Left ventricle myocardium inferior (tissue), 1 donor: ENCODE measurements around the gene GFER. TPM values are rescaled to one million over a fixed set of nuclear protein-coding genes. Genes with fewer than 3 reads are reported as not detected.
"Not testable (repeated sequence)": the region's sequence is repeated elsewhere in the genome, so short reads cannot be mapped to it uniquely, and the experiment has no call there.

ENCODE experiments used
- DNase-seq: peaks from one replicate; pipeline ENCODE4 v3.0.0-alpha.2; 2020
- H3K27ac ChIP-seq: fragments of 200-600 bp; replicated peaks from 2 replicates; pipeline ENCODE4 v1.8.0; 2021
- H3K27me3 ChIP-seq: fragments of 200-600 bp; 2 replicates; pipeline ENCODE4 v1.8.0; 2021; ENCODE audit warnings: low read depth
- H3K36me3 ChIP-seq: fragments of 200-600 bp; 2 replicates; pipeline ENCODE4 v1.8.0; 2021
- H3K4me1 ChIP-seq: fragments of 200-600 bp; 2 replicates; pipeline ENCODE4 v1.8.0; 2021
- H3K4me3 ChIP-seq: fragments of 200-600 bp; 2 replicates; pipeline ENCODE4 v1.8.0; 2021; ENCODE audit warnings: mild to moderate bottlenecking, moderate library complexity
- H3K9me3 ChIP-seq: fragments of 200-600 bp; replicated peaks from 2 replicates; pipeline ENCODE4 v1.8.0; 2021
- intact Hi-C: fragments of 100-400 bp; cut with micrococcal nuclease; formaldehyde crosslinking; loops from one replicate; pipeline ENCODE4 v1.11.0; 2022
- total RNA-seq: library from RNA; stranded (reverse); fragmentation: NEBNext Ultra II Directional; extraction: Animal tissue kit (Norgen Biotek cat#: 25700); gene quantifications from one replicate; pipeline ENCODE4 v1.2.1, GENCODE V29; 2021
- TF ChIP-seq, protein P1 (sequence below): fragments of 200-600 bp; IDR thresholded peaks from 2 replicates; pipeline ENCODE4 v1.8.0; 2021; ENCODE audit warnings: antibody characterized with exemption, mild to moderate bottlenecking, borderline replicate concordance
- donor health status: DM: no; HTN: yes; CAD: no; lungs with severe emphysema.

GFER gene
- total RNA-seq, 1 donor from 2014 or later: 23.3 TPM

DNA sequence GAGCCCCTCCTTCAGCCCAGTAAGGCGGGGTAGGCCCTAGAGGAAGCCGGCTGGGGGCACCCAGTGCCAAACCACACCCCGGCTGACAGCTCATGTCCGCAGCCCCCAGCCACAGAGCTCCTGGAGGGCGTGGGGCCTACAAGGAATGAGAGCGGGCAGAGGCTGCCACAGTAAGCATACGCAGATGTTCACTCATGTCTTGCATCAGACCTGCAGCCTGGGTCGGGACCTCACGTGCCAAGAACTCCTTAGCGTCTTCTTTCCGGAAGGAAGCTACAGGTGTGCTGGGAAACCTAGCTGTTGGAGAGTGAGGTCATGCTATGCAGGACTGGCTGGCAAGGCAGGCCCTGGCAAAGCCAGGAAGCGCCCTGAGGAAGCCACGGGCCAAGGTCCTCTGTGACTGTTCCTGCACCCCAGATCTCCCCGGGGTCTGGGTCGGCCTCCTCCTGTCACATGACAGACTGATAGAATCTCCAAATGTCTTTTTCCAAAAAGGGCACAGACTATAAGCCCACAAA lies 24.1 kb downstream of the GFER start:
- H3K27ac ChIP-seq: peak overlapping the region; percentile 91
- H3K27me3 ChIP-seq: no peaks in the 10 kb centered on the region
- peaks cover 74% of the 10 kb centered on the region for H3K4me1 ChIP-seq
- peaks cover 4% of the 10 kb centered on the region for H3K36me3 ChIP-seq
- intact Hi-C loops: no loop called here
- peak; percentile 19 for DNase-seq
- H3K9me3 ChIP-seq: no peaks in the 10 kb centered on the region
- peak overlapping the region; percentile 93 for H3K4me3 ChIP-seq
- TF ChIP-seq, protein P1, sequence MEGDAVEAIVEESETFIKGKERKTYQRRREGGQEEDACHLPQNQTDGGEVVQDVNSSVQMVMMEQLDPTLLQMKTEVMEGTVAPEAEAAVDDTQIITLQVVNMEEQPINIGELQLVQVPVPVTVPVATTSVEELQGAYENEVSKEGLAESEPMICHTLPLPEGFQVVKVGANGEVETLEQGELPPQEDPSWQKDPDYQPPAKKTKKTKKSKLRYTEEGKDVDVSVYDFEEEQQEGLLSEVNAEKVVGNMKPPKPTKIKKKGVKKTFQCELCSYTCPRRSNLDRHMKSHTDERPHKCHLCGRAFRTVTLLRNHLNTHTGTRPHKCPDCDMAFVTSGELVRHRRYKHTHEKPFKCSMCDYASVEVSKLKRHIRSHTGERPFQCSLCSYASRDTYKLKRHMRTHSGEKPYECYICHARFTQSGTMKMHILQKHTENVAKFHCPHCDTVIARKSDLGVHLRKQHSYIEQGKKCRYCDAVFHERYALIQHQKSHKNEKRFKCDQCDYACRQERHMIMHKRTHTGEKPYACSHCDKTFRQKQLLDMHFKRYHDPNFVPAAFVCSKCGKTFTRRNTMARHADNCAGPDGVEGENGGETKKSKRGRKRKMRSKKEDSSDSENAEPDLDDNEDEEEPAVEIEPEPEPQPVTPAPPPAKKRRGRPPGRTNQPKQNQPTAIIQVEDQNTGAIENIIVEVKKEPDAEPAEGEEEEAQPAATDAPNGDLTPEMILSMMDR: no peak

DNA sequence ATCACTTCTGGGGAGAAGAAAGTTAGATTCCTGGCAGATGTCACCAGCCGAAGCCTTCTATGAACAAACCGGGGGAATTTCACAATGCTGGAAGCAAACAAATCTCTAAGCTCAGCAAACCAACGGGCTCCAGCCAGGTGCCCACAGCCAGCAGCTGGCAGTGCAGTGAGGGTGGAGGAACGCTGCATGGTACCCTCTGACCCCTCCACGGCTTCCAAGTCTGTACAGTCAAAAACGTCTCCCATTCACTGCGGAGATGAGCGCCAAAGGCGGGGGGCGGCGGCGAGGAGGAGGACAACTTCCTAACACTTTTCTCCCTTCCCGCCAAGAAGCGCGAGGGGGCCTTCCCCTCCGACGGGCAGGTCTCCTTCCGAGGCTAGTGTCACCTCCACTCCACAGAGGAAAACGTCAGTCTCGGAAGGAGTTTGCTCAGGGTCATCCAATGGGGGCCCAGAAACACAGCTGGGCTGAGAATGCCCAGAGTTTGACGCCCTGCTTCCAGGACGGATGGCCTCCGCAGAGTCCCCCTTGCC lies 24.7 kb downstream of the GFER start:
- Histone ChIP-seq H3K36me3 (no peaks in the 10 kb centered on the region), H3K4me1 (peaks cover 68% of the 10 kb centered on the region), H3K27ac (peak overlapping the region; percentile 91), H3K9me3 (no peaks in the 10 kb centered on the region), H3K4me3 (peak overlapping the region; percentile 93), H3K27me3 (no peaks in the 10 kb centered on the region)
- intact Hi-C loops: no loop called here
- DNase-seq: peak; percentile 17
- TF ChIP-seq, protein P1: no peak

DNA sequence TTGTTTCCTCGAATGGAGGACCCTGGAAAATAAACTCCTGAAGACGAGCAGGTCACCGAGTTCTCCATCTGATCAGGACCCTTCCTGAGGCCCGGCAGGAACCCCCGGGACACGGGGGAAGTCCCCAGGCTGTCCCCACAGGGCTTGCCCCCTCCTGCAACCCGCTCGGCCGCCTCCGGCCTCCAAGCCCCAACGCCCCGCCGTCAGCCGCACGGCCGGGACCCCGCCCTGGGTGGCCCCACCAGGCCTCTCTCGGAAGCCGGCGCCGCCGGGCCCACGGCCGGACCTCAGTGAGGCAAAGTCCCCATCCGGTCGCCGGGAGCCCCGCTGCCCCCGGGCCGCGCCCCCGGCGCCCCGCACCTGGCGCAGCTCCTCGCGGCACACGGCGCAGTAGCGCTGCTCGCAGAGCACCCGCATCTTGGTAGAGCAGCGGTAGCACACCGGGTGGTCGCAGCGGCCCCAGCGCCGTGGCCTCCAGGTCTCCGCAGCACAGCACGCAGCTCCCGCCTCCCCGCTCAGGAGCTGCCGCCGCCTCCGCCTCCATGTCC lies 25.2 kb downstream of the GFER start:
- Histone ChIP-seq H3K27ac (peak overlapping the region; percentile 91), H3K27me3 (no peaks in the 10 kb centered on the region), H3K4me3 (peak overlapping the region; percentile 93), H3K4me1 (peaks cover 63% of the 10 kb centered on the region), H3K9me3 (no peaks in the 10 kb centered on the region), H3K36me3 (no peaks in the 10 kb centered on the region)
- peak; percentile 22 for DNase-seq
- TF ChIP-seq, protein P1: no peak
- intact Hi-C loops: no loop called here

DNA sequence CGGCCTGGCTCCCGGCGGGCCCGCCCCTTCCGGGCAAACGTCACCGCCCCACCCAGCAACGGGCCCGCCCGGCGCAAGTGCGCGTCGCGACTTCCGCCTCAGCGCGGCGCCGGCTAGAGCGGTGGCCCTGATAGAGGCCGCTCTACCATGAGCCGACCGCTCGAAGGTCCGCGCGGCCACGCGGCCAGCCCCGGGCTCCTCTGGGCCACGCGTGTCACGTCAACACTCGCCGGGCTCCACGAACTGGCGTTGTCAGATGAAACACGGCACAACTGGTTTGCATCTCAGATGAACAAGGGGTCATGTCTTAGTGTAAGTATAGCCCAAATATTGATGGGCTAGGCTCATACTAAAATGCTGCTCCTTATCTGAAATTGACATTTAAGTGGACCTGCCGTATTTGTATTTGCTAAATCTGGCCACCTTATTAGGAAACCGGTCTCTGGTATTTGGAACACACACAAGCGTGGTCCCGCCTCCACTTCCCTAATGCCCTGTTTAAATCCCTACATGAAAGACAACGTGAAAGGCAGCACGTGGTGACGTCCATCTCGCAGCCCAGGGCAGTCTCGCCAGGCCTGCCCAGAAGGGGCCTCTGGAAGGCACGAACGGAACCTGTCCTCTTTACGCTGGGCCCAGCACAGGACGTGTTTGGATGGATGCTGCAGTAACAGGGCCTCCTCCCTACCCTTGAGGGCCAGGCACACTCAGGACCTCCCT lies 26.0 kb downstream of the GFER start, which contains the start of gene ZNF598:
ZNF598 (minus strand) TSS at position 31 of the 720 bp plus-strand sequence.
- no peaks in the 10 kb centered on the region for H3K36me3 ChIP-seq
- peak; percentile 85 for DNase-seq
- H3K27ac ChIP-seq: peak within 1 kb of the TSS; percentile 91
- intact Hi-C loops: no loop called here
- no peaks in the 10 kb centered on the region for H3K27me3 ChIP-seq
- peak within 1 kb of the TSS; percentile 93 for H3K4me3 ChIP-seq
- TF ChIP-seq, protein P1: no peak
- H3K9me3 ChIP-seq: no peaks in the 10 kb centered on the region
- H3K4me1 ChIP-seq: peaks cover 56% of the 10 kb centered on the region

DNA sequence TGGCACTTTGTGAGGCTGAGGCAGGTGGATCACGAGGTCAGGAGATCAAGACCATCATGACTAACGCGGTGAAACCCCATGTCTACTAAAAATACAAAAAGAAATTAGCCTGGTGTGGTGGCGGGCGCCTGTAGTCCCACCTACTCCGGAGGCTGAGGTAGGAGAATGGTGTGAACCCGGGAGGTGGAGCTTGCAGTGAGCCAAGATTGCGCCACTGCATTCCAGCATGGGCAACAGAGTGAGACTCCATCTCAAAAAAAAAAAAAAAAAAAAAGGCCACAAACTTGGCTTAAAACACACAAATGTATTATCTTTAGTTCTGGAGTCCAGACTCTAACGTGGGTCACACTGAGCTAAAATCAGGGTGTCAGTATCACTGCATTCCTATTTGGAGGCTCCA lies 27.7 kb downstream of the GFER start:
- DNase-seq, H3K36me3 ChIP-seq, intact Hi-C loops, H3K9me3 ChIP-seq, H3K27me3 ChIP-seq, H3K4me3 ChIP-seq, H3K27ac ChIP-seq: not testable (repeated sequence)
- peaks cover 38% of the 10 kb centered on the region for H3K4me1 ChIP-seq

DNA sequence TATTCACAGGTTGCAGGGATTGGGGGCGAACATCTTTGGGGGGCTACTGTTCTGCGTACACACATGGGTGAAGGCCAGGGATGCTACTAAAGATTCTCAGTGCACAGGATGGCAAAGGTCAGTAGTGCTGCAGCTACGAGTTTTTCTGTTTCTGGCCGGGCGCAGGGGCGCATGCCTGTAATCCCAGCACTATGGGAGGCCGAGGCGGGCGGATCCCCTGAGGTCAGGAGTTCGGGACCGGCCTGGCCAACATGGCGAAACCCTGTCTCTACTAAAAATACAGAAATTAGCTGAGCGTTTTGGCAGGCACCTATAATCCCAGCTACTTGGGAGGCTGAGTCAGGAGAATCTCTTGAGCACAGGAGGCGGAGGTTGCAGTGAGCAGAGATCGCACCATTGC lies 29.5 kb downstream of the GFER start:
- no peaks in the 10 kb centered on the region for H3K36me3 ChIP-seq
- TF ChIP-seq, protein P1: no peak
- DNase-seq: no peak

More for the DNA sequence above, 29.5 kb downstream of the GFER start:
- H3K4me1 ChIP-seq: peaks cover 20% of the 10 kb centered on the region
- H3K9me3 ChIP-seq: no peaks in the 10 kb centered on the region
- no peak overlapping the region for H3K27ac ChIP-seq
- H3K27me3 ChIP-seq: peaks cover 21% of the 10 kb centered on the region
- H3K4me3 ChIP-seq: no peak overlapping the region
- intact Hi-C loops: no loop called here
